GM12873 (cell line): Measurements from ENCODE around the gene CBX2.

Source experiments
- TF ChIP-seq, protein P1 (sequence below): IDR thresholded peaks from 2 replicates; pipeline ENCODE4 v1.5.1; 2012; ENCODE audit warnings: low read depth, mild to moderate bottlenecking, moderate library complexity, low read length, control low read depth; ENCODE audit not compliant: insufficient read depth; ENCODE audit errors: missing control alignments

The CBX2 gene

DNA sequence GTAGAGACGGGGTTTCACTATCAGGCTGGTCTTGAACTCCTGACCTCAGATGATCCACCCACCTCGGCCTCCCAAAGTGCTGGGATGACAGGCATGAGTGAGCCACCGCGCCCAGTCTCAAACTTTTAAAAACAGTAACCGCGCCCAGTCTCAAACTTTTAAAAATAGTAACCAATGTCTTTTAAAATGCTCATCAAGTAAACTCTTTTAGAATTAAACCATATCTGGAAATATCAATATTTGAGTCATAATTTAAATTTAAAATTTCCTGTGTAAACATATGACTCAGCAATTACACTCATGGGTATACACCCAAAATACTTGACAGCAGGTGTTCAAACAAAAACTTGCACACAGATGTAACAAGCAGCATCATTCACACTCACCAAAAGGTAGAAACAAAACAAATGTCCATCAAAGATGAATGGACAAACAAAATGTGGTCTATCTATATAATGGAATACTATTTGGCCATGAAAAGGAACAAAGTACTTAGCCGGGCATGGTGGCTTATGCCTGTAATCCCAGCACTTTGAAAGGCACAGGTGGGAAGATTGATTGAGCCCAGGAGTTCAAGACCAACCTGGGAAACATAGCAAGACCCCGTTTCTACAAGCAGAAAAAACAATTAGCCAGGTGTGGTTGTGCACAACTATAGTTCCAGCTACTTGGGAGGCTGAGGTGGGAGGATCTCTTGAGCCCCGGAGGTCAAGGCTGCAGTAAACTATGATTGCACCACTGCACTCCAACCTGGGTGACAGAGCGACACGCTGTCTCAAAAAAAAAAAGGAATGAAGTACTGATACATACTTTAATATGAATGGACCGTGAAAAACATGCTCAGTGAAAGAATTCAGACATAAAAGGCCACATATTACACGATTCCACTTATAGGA lies 27.1 kb upstream of the CBX2 start:
- TF ChIP-seq, protein P1, sequence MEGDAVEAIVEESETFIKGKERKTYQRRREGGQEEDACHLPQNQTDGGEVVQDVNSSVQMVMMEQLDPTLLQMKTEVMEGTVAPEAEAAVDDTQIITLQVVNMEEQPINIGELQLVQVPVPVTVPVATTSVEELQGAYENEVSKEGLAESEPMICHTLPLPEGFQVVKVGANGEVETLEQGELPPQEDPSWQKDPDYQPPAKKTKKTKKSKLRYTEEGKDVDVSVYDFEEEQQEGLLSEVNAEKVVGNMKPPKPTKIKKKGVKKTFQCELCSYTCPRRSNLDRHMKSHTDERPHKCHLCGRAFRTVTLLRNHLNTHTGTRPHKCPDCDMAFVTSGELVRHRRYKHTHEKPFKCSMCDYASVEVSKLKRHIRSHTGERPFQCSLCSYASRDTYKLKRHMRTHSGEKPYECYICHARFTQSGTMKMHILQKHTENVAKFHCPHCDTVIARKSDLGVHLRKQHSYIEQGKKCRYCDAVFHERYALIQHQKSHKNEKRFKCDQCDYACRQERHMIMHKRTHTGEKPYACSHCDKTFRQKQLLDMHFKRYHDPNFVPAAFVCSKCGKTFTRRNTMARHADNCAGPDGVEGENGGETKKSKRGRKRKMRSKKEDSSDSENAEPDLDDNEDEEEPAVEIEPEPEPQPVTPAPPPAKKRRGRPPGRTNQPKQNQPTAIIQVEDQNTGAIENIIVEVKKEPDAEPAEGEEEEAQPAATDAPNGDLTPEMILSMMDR = no peak

DNA sequence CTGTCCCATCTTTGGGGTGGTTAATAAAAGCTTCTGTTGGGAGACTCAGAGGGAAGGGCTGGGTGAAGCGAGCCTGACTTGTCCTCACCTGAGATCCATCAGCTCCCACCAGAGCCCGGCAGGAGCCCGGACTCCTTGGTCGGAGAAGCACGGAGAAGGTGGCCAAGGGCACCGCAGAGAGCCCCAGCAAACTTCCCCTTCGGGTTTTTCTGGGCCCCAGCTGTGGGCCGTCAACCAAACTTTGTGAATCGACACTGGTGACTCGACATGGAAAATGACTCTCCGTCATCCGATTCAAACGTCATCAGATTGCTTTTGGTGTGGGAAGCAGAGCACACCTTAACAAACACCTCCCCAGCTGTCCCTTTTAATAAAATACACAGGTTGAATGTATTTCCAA lies 25.8 kb upstream of the CBX2 start:
- TF ChIP-seq, protein P1 = no peak

DNA sequence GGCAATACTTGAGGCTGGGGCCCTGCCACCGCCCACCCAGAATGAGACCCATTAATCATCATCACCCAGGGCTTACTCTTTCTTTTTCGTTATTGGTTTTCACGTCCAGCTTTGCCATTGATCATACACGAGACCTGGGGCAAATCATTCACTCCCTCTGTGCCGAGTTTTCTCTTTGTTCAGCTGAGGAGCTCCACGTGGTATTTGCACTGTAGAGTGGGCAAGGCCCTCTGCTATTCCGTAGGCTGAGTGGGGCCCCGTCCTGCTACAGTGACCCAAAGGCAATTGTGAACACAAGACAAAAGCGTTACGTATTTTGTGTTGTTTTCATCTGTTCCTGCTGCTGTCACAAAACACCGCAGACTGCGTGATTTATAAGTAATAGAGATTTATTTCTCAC lies 23.6 kb upstream of the CBX2 start:
- TF ChIP-seq, protein P1 = no peak

DNA sequence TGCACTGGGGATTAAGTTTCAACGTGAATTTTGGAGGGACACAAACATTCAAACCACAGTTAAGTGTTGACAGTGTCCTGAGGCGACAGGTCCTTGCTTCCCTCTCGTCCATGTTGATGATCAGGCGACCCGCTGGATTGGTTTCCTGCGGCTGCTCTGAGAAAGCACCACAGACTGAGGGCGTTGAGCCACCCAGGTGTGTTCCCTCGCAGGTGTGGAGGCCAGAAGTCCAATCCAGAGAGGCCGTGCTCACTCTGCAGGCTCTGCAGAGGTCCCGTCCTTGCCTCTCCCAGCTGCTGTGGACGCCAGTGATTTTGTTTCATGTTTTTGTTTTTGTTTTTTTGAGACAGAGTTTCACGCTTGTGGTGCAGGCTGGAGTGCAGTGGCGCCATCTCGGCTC lies 22.4 kb upstream of the CBX2 start:
- TF ChIP-seq, protein P1 = no peak

DNA sequence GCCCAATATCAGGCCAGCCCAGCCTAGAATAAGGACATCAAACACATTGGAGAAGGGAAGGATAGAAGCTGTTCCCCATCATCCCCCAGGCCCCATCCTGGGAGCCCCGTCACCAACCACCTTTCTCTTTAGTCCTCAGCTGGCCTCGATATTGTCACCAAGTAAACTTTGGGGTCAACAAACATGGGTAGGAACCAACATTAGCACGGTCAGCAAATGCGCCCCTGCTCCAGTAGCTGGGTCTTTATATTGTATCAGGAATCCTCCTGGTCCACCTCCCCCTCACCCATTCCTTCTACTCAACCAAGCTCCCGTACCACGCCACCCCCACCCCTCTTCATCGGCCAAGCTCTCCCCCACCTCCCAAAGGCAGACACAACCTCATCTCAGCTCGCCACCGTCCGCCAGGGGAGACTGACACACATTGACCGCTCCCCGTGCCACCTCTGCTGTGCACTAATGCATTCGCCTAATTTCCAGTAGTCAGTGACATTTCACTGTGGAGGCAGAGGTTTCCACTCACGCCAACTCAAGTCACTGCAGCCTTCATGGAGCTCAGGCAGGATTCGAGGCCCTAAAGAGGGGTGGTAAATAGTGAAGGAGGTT lies 20.7 kb upstream of the CBX2 start:
- TF ChIP-seq, protein P1 = no peak

DNA sequence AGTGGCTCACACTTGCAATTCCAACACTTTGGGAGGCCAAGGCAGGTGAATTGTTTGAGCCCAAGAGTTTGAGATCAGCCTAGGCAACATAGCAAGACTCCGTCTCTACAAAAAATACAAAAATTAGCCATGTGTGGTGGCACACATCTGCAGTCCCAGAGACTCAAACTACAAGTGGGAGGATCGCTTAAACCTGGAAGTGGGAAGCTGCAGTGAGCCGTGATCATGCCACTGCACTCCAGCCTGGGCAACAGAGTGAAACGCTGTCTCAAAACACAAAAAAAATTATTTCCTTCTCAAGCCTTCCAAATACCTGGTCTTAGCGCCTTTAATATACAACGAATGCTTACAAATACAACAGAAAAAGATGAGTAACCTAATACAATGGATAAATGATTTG lies 19.7 kb upstream of the CBX2 start:
- TF ChIP-seq, protein P1 = no peak

DNA sequence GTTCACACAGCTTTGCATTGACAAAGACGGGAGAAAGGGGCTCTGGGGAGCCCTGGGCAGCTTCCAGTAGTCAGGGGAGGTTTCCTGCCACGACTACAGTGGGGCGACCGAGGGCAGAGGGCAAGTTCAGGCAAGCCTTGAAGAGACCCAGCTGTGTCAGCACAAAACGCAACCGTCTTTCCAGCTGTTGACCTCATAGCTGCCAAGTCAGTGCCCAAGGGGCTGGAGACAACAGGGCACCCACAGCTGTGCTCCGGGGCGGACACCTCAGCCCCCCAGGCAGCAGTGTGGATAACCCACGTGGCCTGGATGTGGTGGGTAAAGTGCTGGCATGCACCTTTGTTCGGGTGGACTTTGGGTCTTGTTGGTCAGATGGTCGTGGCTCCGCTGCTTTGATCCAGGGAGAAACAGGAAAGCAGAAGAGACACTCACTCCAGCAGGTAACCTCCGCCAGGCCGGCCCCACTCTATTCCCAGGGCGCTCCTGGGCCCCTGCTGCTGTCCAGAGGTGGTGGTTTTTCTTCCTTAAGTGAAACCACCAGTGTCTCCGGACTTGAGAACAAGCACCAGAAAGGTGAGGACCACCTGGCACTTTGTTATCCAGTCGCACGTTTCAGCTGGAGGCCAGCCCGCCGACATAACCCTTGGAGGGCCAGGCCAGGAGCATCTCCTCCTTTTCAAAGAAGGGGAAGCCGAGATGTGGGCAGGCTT lies 17.6 kb upstream of the CBX2 start:
- TF ChIP-seq, protein P1 = no peak
